ENCODE measurements around the gene DCUN1D1.

GRCh38 chr3:182912474-182912873 is 67.9 kb downstream of the DCUN1D1 start:
- no peak for TF ChIP-seq CTCF (IDR thresholded peaks at IDR 0.05)
- TF ChIP-seq POLR2A (IDR thresholded peaks at IDR 0.05; ENCODE audit: low read depth), result no peak
- TF ChIP-seq POLR2AphosphoS5 (IDR thresholded peaks at IDR 0.05), result no peak

All from esophagus muscularis mucosa (tissue), 3 donors.